Measurements from ENCODE around the gene NCKAP5. TPM values are rescaled to one million over a fixed set of nuclear protein-coding genes. Genes with fewer than 3 reads are reported as not detected.

NCKAP5 gene
- total RNA-seq, 1 donor from 2014 or later: 0.26 TPM

DNA sequence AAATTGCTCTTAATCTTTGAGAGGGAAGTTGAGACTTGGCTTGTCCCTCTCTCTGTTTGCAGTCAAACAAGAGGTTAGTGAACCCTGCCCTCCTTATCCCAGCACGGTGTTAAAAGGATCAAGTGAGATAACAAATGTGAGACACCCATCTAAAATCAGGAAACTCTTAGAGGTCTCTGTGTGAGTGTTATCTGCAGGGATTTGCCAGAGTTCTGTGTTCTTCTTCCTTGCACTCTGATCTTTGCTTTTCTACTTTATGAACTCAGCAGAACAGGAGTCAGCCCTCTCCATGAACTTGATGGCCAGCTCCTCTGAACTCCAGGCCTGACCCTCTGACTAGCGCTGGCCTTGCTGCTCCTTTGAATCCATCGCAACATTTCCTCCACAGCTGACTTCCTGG lies 123.8 kb downstream of the NCKAP5 start:
- no peak overlapping the region for H3K4me3 ChIP-seq (ENCODE audit: low read depth, low read length)
- FAIRE-seq (no peak), DNase-seq (ENCODE audit: low read depth) (no peak)
- H3K27me3 ChIP-seq (ENCODE audit: control insufficient read depth, insufficient read depth, low read length): no peaks in the 10 kb centered on the region
- no peaks in the 10 kb centered on the region for H3K36me3 ChIP-seq (ENCODE audit: control insufficient read depth, insufficient read depth, low read length)
- TF ChIP-seq, protein P1, sequence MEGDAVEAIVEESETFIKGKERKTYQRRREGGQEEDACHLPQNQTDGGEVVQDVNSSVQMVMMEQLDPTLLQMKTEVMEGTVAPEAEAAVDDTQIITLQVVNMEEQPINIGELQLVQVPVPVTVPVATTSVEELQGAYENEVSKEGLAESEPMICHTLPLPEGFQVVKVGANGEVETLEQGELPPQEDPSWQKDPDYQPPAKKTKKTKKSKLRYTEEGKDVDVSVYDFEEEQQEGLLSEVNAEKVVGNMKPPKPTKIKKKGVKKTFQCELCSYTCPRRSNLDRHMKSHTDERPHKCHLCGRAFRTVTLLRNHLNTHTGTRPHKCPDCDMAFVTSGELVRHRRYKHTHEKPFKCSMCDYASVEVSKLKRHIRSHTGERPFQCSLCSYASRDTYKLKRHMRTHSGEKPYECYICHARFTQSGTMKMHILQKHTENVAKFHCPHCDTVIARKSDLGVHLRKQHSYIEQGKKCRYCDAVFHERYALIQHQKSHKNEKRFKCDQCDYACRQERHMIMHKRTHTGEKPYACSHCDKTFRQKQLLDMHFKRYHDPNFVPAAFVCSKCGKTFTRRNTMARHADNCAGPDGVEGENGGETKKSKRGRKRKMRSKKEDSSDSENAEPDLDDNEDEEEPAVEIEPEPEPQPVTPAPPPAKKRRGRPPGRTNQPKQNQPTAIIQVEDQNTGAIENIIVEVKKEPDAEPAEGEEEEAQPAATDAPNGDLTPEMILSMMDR (IDR thresholded peaks at IDR 0.05; ENCODE audit: insufficient read depth, low read length, severe bottlenecking): no peak

DNA sequence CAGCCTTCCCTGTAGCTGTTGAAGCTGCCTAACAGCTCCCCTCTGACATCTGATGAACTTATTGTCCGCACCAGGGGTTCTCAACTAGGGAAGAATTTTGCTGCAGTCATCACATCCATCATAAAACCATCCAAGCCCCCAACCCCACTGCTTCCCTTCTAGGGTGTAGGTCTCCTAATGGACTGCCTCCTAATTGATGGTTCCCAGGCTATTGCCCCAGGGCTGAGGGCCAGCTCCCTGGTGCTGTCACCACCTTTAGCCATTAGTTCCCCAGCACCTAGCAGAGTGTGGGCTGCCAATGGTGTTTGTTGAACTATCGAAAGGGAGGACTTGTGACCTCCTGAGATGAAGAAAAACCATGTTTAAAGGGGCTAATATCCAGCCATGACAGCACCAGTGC lies 125.9 kb downstream of the NCKAP5 start:
- no peaks in the 10 kb centered on the region for H3K27me3 ChIP-seq (ENCODE audit: control insufficient read depth, insufficient read depth, low read length)
- H3K36me3 ChIP-seq (ENCODE audit: control insufficient read depth, insufficient read depth, low read length): no peaks in the 10 kb centered on the region
- FAIRE-seq (no peak), DNase-seq (ENCODE audit: low read depth) (no peak)
- TF ChIP-seq, protein P1 (IDR thresholded peaks at IDR 0.05; ENCODE audit: insufficient read depth, low read length, severe bottlenecking): no peak
- no peak overlapping the region for H3K4me3 ChIP-seq (ENCODE audit: low read depth, low read length)

DNA sequence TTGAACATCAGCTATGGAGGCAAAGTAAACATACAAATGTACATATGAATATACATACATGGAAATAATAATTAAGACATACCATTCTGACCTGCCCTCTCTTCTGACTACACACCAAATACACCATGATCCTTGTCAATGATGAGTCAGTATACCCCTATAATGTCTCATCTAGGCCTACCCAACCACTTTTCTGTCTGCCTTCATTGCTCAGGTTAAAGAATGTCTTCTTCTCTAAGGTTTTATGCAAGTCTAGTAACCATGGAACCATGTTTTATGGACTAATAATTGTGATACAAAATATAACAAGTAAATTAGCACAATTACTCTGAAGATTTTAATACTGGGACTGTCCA lies 128.7 kb downstream of the NCKAP5 start:
- DNase-seq (ENCODE audit: low read depth) (peak; percentile 72), FAIRE-seq (no peak)
- Histone ChIP-seq H3K4me3 (ENCODE audit: low read depth, low read length) (no peak overlapping the region), H3K27me3 (ENCODE audit: control insufficient read depth, insufficient read depth, low read length) (no peaks in the 10 kb centered on the region), H3K36me3 (ENCODE audit: control insufficient read depth, insufficient read depth, low read length) (no peaks in the 10 kb centered on the region)
- TF ChIP-seq, protein P1 (IDR thresholded peaks at IDR 0.05; ENCODE audit: insufficient read depth, low read length, severe bottlenecking): no peak

DNA sequence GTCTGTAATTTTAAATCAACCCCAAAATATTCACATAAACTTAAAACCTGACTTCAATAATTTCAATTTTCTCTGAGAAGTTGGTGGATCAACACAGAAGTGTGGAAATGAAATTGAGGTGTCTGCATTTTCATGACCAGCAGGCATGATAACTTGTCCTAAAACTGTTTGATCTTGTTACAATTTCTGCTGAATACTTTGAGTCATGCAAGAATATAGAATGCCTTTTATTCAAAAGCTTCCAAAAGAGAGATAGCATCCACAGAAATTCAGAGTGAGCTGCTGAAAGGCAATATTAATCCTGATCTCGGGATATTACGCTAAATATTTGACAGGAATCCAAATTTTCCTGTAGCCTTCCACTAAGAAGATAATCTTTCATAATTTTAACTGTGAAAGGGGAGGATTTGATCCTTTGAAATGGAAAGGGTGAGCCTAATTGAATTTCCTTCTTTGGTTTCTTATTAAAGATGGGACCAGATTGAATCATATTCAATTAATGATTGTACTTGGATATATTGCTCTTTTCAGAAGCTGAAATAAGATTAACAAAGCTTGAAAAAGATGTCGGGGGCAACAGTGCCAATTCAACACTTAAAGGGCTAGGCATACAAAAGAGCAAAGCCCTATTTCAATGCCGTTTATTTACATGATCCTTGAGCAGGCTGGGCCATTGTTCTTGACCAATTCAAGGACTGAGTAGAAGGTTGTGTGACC lies 129.3 kb downstream of the NCKAP5 start:
- no peaks in the 10 kb centered on the region for H3K36me3 ChIP-seq (ENCODE audit: control insufficient read depth, insufficient read depth, low read length)
- H3K27me3 ChIP-seq (ENCODE audit: control insufficient read depth, insufficient read depth, low read length): no peaks in the 10 kb centered on the region
- no peak for FAIRE-seq
- no peak for DNase-seq (ENCODE audit: low read depth)
- TF ChIP-seq, protein P1 (IDR thresholded peaks at IDR 0.05; ENCODE audit: insufficient read depth, low read length, severe bottlenecking): no peak
- H3K4me3 ChIP-seq (ENCODE audit: low read depth, low read length): no peak overlapping the region

DNA sequence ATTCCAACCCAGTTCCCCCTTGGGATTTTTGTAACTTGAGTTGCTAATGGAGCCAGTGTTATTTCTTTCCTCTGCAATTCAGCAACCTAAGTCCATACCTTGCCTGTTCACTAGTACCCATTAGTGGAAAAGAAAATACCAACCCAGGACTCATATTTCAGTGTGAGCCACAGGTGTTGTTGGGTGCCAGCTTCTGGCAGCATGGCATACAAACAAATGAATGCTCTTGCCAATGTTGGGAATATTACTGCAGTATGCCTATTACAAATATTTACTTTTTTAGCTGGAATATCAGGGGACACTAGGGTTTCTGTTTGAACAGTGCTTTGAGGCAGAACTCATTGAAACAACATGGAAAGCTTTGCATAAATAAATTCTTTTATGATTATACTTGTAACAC lies 130.2 kb downstream of the NCKAP5 start:
- Histone ChIP-seq H3K36me3 (ENCODE audit: control insufficient read depth, insufficient read depth, low read length) (no peaks in the 10 kb centered on the region), H3K27me3 (ENCODE audit: control insufficient read depth, insufficient read depth, low read length) (no peaks in the 10 kb centered on the region), H3K4me3 (ENCODE audit: low read depth, low read length) (no peak overlapping the region)
- DNase-seq (ENCODE audit: low read depth) (no peak), FAIRE-seq (no peak)
- TF ChIP-seq, protein P1 (IDR thresholded peaks at IDR 0.05; ENCODE audit: insufficient read depth, low read length, severe bottlenecking): no peak

DNA sequence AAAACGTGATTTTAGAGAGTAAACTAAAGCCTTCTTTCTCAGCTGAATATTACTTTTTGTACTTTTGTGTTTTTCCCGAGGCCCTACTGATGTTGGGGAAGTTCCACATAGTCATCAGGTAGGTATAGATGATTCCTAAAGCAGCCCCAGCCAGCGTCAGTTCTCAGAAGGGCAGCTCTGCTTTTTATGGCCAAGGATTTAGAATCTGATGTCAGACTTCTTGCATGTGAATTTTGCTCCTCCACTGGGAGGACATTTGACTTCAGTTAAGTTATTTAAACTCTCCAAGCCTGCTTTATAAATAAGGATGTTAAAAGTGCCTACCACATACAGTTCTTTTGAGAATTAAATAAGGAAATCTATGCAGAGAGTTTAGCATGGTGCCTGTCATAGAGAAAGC lies 130.8 kb downstream of the NCKAP5 start:
- Histone ChIP-seq H3K36me3 (ENCODE audit: control insufficient read depth, insufficient read depth, low read length) (no peaks in the 10 kb centered on the region), H3K4me3 (ENCODE audit: low read depth, low read length) (no peak overlapping the region), H3K27me3 (ENCODE audit: control insufficient read depth, insufficient read depth, low read length) (no peaks in the 10 kb centered on the region)
- TF ChIP-seq, protein P1 (IDR thresholded peaks at IDR 0.05; ENCODE audit: insufficient read depth, low read length, severe bottlenecking): no peak
- DNase-seq (ENCODE audit: low read depth) (no peak), FAIRE-seq (no peak)

Measured in bronchial epithelial cell (primary cell).